HG03520 (cell line): ENCODE results near the gene ALOX5.
A peak's percentile ranks its signal among the peaks of the same experiment; 100 is the strongest.
"Not testable (repeated sequence)": the region's sequence is repeated elsewhere in the genome, so short reads cannot be mapped to it uniquely, and the experiment has no call there.

Experiments
- ATAC-seq: cut with Tn5 transposase; IDR thresholded peaks from one replicate; pipeline ENCODE4 v1.9.1; 2021; ENCODE audit warnings: mild to moderate bottlenecking, moderate library complexity; ENCODE audit not compliant: unreplicated experiment

The ALOX5 gene

DNA sequence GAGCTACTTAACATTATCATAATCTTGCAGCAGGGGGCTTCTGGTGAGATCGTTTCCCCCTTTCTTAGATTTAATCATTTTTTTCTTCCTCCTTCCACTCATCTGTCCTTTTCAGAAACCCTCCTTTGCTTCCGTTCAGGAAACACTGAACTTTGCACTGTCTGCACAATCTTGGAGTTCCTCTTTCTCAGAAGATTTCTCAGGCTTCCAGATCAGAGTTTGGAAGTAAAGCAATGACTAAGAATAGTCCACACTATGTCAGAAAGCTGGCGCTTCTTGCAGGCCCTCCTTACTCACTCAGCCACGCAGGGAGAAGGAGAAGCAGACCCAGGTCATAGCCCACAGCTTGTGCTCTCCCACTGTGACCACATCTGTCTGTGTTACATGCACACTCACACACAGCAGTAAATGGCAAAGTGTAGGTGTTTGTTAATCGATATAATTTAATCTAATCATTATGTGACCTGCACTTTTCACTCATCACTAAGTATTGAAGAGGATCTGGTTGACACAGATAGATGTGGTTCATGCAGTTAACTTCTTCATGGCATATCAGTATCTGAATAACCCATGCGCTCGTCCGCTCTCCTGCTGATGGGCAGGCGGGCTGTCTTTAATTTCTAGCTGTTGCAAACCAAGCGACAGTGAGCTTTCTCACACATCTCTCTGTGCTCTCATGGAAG, 30.2 kb downstream of the ALOX5 start:
- ATAC-seq = no peak

- no peak for ATAC-seq
Measured at GRCh38 chr10:45404770-45405120, 30.7 kb downstream of the ALOX5 start.

DNA sequence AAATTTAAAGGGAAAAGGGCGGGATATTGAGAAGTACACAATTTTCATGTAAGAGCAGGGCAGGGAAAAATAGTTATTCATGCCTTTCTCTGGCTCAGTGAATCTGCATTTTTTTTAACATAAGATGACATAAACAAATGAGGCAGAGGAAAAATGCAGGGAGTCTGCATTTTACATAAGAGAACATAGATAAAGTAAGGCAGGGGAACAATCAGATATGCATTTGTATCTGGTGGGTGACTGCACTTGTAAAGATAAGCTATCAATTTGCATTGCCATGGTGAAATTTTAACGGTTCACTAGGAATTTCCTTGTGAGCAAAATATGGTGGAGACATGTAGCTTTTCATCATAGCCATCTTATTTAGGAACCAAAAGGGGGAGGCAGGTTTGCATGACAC, 33.5 kb downstream of the ALOX5 start:
- no peak for ATAC-seq

DNA sequence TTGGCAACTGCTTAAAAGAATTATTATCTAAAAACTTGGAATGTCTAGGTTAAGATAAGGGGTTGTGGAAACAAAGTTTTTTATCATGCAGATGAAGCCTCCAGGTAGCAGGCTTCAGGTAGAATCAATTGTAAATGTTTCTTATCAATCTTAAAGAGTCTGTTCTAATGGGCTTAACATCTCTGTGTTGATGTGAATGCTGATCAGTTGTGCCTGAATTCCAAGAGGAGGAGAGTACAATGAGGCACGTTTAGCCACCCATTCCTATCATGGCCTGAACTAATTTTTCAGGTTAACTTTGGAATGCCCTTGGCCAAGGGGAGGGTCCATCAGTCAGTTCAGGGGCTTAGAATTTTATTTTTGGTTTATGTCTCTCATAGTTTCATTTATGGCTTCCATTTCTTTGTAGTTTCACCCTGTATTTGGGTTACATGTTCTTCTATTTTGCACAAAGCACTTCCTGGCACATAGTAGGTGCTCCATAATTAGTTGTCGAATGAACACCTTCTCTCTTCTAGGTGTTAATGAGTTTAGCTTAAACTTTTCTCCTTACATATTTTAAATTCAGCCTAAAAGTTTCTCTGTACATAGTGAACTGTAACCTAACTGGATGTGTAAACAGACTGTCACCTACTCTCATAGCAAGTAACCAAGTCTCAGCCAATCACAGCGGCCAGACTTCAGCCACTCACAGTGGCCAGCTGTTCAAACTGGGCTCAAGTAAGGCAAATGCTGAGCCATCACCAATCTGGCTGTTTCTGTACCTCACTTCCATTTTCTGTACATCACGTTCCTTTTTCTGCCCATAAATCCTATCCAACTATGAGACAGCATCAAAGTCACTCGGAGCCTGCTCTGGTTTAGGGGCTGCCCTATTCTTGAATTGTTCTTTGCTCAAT, 34.7 kb downstream of the ALOX5 start:
- no peak for ATAC-seq

GRCh38 chr10:45409347-45409746, 35.3 kb downstream of the ALOX5 start:
- ATAC-seq = not testable (repeated sequence)

GRCh38 chr10:45409782-45410181, 35.8 kb downstream of the ALOX5 start:
- ATAC-seq = no peak

GRCh38 chr10:45410489-45410806, 36.4 kb downstream of the ALOX5 start:
- ATAC-seq = no peak

DNA sequence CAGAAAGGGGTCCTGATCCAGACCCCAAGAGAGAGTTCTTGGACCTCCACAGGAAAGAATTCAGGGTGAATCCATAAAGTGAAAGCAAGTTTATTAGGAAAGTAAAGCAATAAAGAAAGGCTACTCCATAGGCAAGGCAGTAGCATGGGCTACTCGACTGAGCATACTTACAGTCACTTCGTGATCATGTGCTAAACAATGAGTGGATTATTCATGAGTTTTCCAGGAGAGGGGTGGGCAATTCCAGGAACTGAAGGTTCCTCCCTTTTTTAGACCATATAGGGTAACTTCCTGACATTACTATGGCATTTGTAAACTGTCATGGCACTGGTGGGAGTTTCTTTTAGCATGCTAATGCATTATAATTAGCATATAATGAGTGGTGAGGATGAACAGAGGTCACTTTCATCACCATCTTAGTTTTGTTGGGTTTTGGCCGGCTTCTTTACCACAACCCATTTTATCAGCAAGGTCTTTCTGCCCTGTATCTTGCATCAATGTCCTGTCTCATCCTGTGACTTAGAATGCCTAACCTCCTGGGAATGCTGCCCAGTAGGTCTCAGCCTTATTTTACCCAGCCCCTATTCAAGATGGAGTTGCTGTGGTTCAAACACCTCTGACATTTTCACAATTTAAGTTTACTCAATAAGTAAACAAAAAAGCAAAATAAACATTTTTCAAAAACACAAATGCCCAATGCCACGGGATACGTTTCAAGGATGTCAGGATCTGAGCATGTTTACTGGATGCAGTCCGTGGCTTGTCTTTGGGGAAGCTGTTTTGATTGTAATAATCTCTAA, 37.0 kb downstream of the ALOX5 start:
- ATAC-seq = no peak

GRCh38 chr10:45411607-45411940, 37.6 kb downstream of the ALOX5 start:
- ATAC-seq = no peak

DNA sequence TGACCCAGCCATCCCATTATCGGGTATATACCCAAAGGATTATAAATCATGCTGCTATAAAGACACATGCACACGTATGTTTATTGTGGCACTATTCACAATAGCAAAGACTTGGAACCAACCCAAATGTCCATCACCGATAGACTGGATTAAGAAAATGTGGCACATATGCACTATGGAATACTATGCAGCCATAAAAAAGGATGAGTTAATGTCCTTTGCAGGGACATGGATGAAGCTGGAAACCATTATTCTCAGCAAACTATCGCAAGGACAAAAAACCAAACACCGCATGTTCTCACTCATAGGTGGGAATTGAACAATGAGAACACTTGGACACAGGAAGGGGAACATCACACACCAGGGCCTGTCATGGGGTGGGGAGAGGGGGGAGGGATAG, 41.0 kb downstream of the ALOX5 start:
- not testable (repeated sequence) for ATAC-seq

GRCh38 chr10:45416603-45417002, 42.6 kb downstream of the ALOX5 start:
- ATAC-seq = no peak

DNA sequence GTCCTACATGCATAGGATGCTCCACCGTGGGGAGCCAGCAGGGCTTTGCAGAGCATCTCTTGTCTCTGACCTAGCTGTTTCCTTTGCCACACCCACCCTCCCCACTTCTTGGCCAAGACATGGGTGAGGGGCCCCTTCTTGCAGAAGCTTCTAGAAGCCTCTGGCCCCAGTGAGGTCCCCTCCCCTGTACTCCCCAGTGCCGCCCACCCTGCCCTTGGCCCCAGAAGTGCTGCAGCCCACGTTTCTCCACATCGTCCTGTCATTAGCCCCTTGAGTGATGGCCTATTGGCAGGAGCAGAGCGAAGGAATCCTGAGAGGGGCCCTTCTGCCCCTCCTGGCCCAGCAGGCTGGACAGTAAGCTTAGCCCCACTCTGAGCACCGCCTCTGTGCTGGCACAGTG, 43.7 kb downstream of the ALOX5 start:
- no peak for ATAC-seq

GRCh38 chr10:45418417-45418848, 44.4 kb downstream of the ALOX5 start:
- no peak for ATAC-seq

- peak; percentile 49 for ATAC-seq
Measured at GRCh38 chr10:45418849-45419675, 45.0 kb downstream of the ALOX5 start.

DNA sequence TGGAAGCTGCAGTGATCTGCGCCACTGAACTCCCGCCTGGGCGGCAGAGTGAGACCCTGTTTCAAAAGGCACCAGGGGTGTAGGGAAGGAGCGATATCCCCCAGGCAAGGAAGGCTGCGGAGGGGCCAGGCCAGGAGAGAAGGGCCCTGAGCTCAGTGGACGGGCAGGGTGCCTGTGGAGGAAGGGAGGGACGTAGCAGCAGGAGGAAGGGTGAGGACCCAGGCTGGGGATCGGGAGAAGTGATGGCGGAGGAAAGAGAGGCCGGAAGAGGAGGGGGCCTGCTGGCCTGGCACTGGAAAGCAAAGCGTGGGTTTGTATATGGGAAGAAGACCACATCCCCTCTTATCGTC, 45.6 kb downstream of the ALOX5 start:
- ATAC-seq = peak; percentile 16

- ATAC-seq = peak; percentile 35
Measured at GRCh38 chr10:45420453-45421192, 46.6 kb downstream of the ALOX5 start.

DNA sequence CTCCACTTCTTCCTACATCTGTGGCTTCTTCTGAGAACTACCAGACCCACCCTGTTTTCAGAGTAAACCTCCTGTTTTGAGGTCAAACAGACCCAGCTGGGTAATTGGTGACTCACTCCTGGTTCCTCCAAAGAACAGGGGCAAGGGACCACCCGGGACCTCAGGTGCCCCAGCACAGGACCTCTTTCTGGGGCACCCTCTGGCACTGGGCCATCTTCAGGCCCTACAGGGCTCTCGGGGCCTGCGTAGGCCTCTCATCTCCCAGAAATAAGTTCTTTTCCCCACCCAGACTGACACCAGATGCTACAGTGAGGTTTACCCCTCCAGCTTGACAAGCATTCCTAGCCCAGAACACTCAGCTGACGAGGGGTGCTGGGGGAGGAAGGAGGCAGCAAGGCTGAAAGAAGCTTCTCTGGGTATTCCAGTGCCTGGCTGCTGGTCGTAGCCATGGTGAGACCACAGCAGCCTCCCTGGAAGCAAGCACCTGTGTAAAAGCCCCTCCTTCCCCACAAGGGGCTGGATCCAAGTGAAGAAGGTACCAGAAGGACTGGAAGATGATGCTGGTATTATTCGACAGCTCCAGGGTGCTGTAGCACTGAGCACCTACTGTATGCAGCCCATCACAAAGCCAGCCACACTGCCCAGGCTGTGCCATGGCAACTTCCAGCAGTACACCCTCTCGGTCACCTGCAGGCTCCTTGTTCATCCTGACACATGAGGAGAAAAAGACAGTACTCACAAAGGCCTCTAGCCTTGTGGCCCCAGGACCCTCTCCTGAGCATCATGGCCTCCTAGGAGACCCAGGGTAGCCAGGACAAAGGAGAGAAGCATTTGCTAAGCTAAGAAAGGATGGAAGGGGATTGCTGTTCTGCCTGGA, 47.4 kb downstream of the ALOX5 start:
- ATAC-seq = no peak

- ATAC-seq = no peak
Measured at GRCh38 chr10:45422207-45422865, 48.3 kb downstream of the ALOX5 start.
